Medulla oblongata (tissue), 1 donor: ENCODE results near the gene PTPRG.

Experiments
- DNase-seq: peaks from one replicate; pipeline ENCODE4 v3.0.0-alpha.2; 2015; ENCODE audit errors: extremely low spot score

PTPRG gene

GRCh38 chr3:61864886-61865285 is 303.5 kb downstream of the PTPRG start:
- DNase-seq = no peak

- no peak for DNase-seq
Observed at GRCh38 chr3:61865466-61866152, 304.2 kb downstream of the PTPRG start.

- no peak for DNase-seq
Observed at GRCh38 chr3:61866153-61866542, 304.8 kb downstream of the PTPRG start.

- no peak for DNase-seq
Observed at GRCh38 chr3:61866961-61867461, 305.6 kb downstream of the PTPRG start.

- no peak for DNase-seq
Observed at GRCh38 chr3:61868499-61868898, 307.1 kb downstream of the PTPRG start.

- DNase-seq = no peak
Observed at GRCh38 chr3:61869371-61869770, 308.0 kb downstream of the PTPRG start.

- DNase-seq = peak; percentile 35
Observed at GRCh38 chr3:61871644-61872043, 310.3 kb downstream of the PTPRG start.

GRCh38 chr3:61872077-61872706 is 310.8 kb downstream of the PTPRG start:
- no peak for DNase-seq

GRCh38 chr3:61875046-61875844 is 313.9 kb downstream of the PTPRG start:
- DNase-seq = no peak

GRCh38 chr3:61875976-61876671 is 314.8 kb downstream of the PTPRG start:
- no peak for DNase-seq

- no peak for DNase-seq
Observed at GRCh38 chr3:61876797-61877196, 315.4 kb downstream of the PTPRG start.

- DNase-seq = no peak
Observed at GRCh38 chr3:61877359-61878138, 316.2 kb downstream of the PTPRG start.

GRCh38 chr3:61882253-61882652 is 320.9 kb downstream of the PTPRG start:
- DNase-seq = no peak

GRCh38 chr3:61884794-61885193 is 323.4 kb downstream of the PTPRG start:
- DNase-seq = no peak

GRCh38 chr3:61885414-61885813 is 324.0 kb downstream of the PTPRG start:
- no peak for DNase-seq

- DNase-seq = no peak
Observed at GRCh38 chr3:61887206-61887605, 325.8 kb downstream of the PTPRG start.

- no peak for DNase-seq
Observed at GRCh38 chr3:61889259-61889658, 327.9 kb downstream of the PTPRG start.

GRCh38 chr3:61890167-61890566 is 328.8 kb downstream of the PTPRG start:
- no peak for DNase-seq

GRCh38 chr3:61890586-61890985 is 329.2 kb downstream of the PTPRG start:
- DNase-seq = no peak

- no peak for DNase-seq
Observed at GRCh38 chr3:61892891-61893290, 331.5 kb downstream of the PTPRG start.
